K562 (cell line): ENCODE data around the gene LMX1B. TPM values are rescaled to one million over a fixed set of nuclear protein-coding genes. Genes with fewer than 3 reads are reported as not detected.
"Not testable (repeated sequence)": the region's sequence is repeated elsewhere in the genome, so short reads cannot be mapped to it uniquely, and the experiment has no call there.

Experiments
- ATAC-seq: fragments of 200-7000 bp; cut with Tn5 transposase; 3 replicates; pipeline ENCODE4 v1.9.1; 2020; ENCODE audit warnings: moderate library complexity
- BruUV-seq: library from RNA; stranded (reverse); fragments of 400-500 nt; replicated peaks from 2 replicates; lab custom pipeline; 2021; lab: Mats Ljungman, UMichigan
- CTCF ChIA-PET: fragments of 300-600 bp; formaldehyde crosslinking; extraction: SDS; loops from one replicate; lab custom pipeline; 2021; ENCODE audit warnings: low intra/inter-chr PET ratio; lab: Yijun Ruan, JAX
- POLR2A ChIA-PET: fragments of 300-600, 350-650 bp; sonication (Branson Sonifier 250); formaldehyde crosslinking; extraction: SDS; loops from one replicate; lab custom pipeline; 2021; ENCODE audit warnings: antibody characterized with exemption, inconsistent platforms; lab: Yijun Ruan, JAX
- DNase-seq, 4 experiments: peaks; one replicate each; pipeline versions ENCODE4 v3.0.0 to v3.0.0-alpha.2; 2011 to 2018; ENCODE audit warnings: low spot score in 3 of 4, mixed read lengths in 3 of 4; ENCODE audit errors: extremely low read depth in 1 of 4
- FAIRE-seq: peaks from 2 replicates; lab custom pipeline; 2011; peaks lifted over from hg19 to GRCh38; lab: Jason Lieb, UNC
- H2AFZ ChIP-seq: 2 replicates; pipeline ENCODE4 v1.6.0; 2011; ENCODE audit warnings: low read depth, low read length, control low read depth, inconsistent platforms
- H3K27ac ChIP-seq: fragments of 200-600 bp; 3 replicates; pipeline ENCODE4 v1.8.0; 2011; ENCODE audit warnings: low read depth, mild to moderate bottlenecking, control low read depth, inconsistent platforms, low read length, moderate library complexity, mixed read lengths; ENCODE audit errors: extremely low read depth
- H3K27me3 ChIP-seq, 2 experiments: fragments of 300-600 bp in 1 of 2; 2 replicates in 1 of 2; 3 replicates in 1 of 2; pipeline versions ENCODE4 v1.6.0 to v1.8.0; 2011; ENCODE audit warnings: inconsistent platforms in 2 of 2, low read length in 2 of 2, mild to moderate bottlenecking in 1 of 2, mixed read lengths in 1 of 2, moderate library complexity in 1 of 2; ENCODE audit not compliant: control insufficient read depth in 2 of 2, insufficient read depth in 2 of 2
- H3K36me3 ChIP-seq: fragments of 300-600 bp; 3 replicates; pipeline ENCODE4 v1.8.0; 2011; ENCODE audit warnings: mild to moderate bottlenecking, low read length, inconsistent platforms; ENCODE audit not compliant: control insufficient read depth, insufficient read depth
- H3K4me1 ChIP-seq, 2 experiments: fragments of 200-600 bp in 1 of 2; replicated peaks in 1 of 2; 2 replicates in 1 of 2; 3 replicates in 1 of 2; pipeline versions ENCODE4 v1.5.1 to v1.8.0; 2011; ENCODE audit warnings: inconsistent platforms in 2 of 2, low read length in 2 of 2, mild to moderate bottlenecking in 1 of 2, mixed read lengths in 1 of 2, moderate library complexity in 1 of 2; ENCODE audit not compliant: control insufficient read depth in 2 of 2, insufficient read depth in 2 of 2
- H3K4me2 ChIP-seq: 2 replicates; pipeline ENCODE4 v1.6.1; 2011; ENCODE audit warnings: low read length, control low read depth, inconsistent platforms, mixed read lengths; ENCODE audit not compliant: insufficient read depth
- H3K4me3 ChIP-seq: fragments of 200-600 bp; sonication (generic), shearing (Covaris generic); 2 replicates; pipeline ENCODE4 v1.5.1; 2016; ENCODE audit warnings: control low read depth, inconsistent platforms
- H3K79me2 ChIP-seq: fragments of 200-600 bp; 3 replicates; pipeline ENCODE4 v1.8.0; 2011; ENCODE audit warnings: low read length, inconsistent platforms; ENCODE audit not compliant: control insufficient read depth, insufficient read depth
- H3K9ac ChIP-seq, 2 experiments: 2 replicates each; pipeline versions ENCODE4 v1.6.0 to v1.6.1; 2011; ENCODE audit warnings: low read depth in 2 of 2, low read length in 2 of 2, control low read depth in 1 of 2, inconsistent platforms in 1 of 2, mild to moderate bottlenecking in 1 of 2, mixed read lengths in 1 of 2; ENCODE audit not compliant: insufficient read depth in 1 of 2
- H3K9me1 ChIP-seq: one replicate; pipeline ENCODE4 v1.6.0; 2011; ENCODE audit warnings: inconsistent platforms, mild to moderate bottlenecking, low read length, moderate library complexity; ENCODE audit not compliant: control insufficient read depth, insufficient read depth
- H3K9me3 ChIP-seq: replicated peaks from 2 replicates; pipeline ENCODE4 v1.5.1; 2011; ENCODE audit warnings: low read depth, low read length, inconsistent platforms; ENCODE audit not compliant: control insufficient read depth, insufficient read depth
- H4K20me1 ChIP-seq: replicated peaks from 2 replicates; pipeline ENCODE4 v1.6.1; 2011; ENCODE audit warnings: low read length, inconsistent platforms, mixed read lengths; ENCODE audit not compliant: control insufficient read depth, insufficient read depth
- BMI1 ChIP-seq: fragments of 150-350 bp; IDR thresholded peaks from 2 replicates; pipeline ENCODE4 v1.6.1; 2014; ENCODE audit warnings: low read length
- SETDB1 ChIP-seq: IDR thresholded peaks from one replicate; pipeline ENCODE4 v1.6.1; 2012; ENCODE audit warnings: low read length, control low read depth, inconsistent platforms
- SIX5 ChIP-seq, 2 experiments: IDR thresholded peaks; 2 replicates each; pipeline ENCODE4 v1.6.1; 2011; ENCODE audit warnings: low read length in 2 of 2, borderline replicate concordance in 1 of 2, low read depth in 1 of 2, mild to moderate bottlenecking in 1 of 2, moderate library complexity in 1 of 2; ENCODE audit not compliant: insufficient read depth in 1 of 2
- ZNF311 ChIP-seq: fragments of 250-450 bp; sonication (Bioruptor Pico); IDR thresholded peaks from 2 replicates; pipeline ENCODE4 v1.4.0; 2020; ENCODE audit warnings: mild to moderate bottlenecking, moderate library complexity
- WGBS: fragments of 100-300 bp; shearing (Covaris generic); methylation state at CpG from one replicate; pipeline ENCODE4 v1.1.6; 2016; ENCODE audit warnings: low coverage, mixed read lengths; ENCODE audit not compliant: insufficient coverage; ENCODE audit errors: missing lambda C conversion rate; 5-methylcytosine and 5-hydroxymethylcytosine counted together
- in situ Hi-C: fragments of 300-500 bp; cut with MboI; formaldehyde crosslinking; loops from 4 replicates; pipeline ENCODE4 v1.15.0; 2018; ENCODE audit warnings: inconsistent platforms, mixed read lengths
- intact Hi-C: fragments of 100-400 bp; cut with micrococcal nuclease; formaldehyde crosslinking; loops from 2 replicates; pipeline ENCODE4 v1.14.2; 2022
- polyA plus RNA-seq, 8 experiments: library from polyadenylated mRNA; depleted of rRNA in 4 of 8; stranded (reverse) in 5 of 8; unstranded in 3 of 8; fragments of >200 nt; fragmentation: Nextera tagmentation in 2 of 8; fragmentation: Illumina TruSeq in 1 of 8; extraction: Ambion mirVana in 2 of 8; extraction: Trizol in 1 of 8; gene quantifications; 2 replicates each; pipeline versions ENCODE4 v1.2.1 to v1.2.3, GENCODE V29; 2011 to 2014; ENCODE audit warnings: inconsistent platforms in 1 of 8, missing spikeins in 1 of 8
- total RNA-seq, 7 experiments: library from RNA; depleted of rRNA in 6 of 7; stranded (reverse); fragments of >200 nt in 6 of 7; fragmentation: Illumina TruSeq in 2 of 7; extraction: Trizol in 2 of 7; gene quantifications; 2 replicates each; pipeline versions ENCODE4 v1.2.1 to v1.2.3, GENCODE V29; 2011 to 2021; ENCODE audit warnings: low replicate concordance in 1 of 7
- TF ChIP-seq, protein P1 (sequence below): fragments of 450-650 bp; formaldehyde crosslinking; IDR thresholded peaks from 2 replicates; pipeline ENCODE4 v1.4.0; 2020; ENCODE audit warnings: mild to moderate bottlenecking, moderate library complexity
- TF ChIP-seq, protein P2 (sequence below), 2 experiments: fragments of 200-800 bp in 1 of 2; sonication (Bioruptor generic) in 1 of 2; sonication (generic) in 1 of 2; formaldehyde crosslinking in 1 of 2; IDR thresholded peaks in 1 of 2; conservative IDR thresholded peaks in 1 of 2; 2 replicates each; pipeline versions ENCODE4 v1.5.0 to v1.6.1; 2016 to 2020; ENCODE audit warnings: missing compliant biosample characterization in 1 of 2, missing genetic modification characterization in 1 of 2, missing genetic modification reagents in 1 of 2
- TF ChIP-seq, protein P3 (sequence below): IDR thresholded peaks from 2 replicates; pipeline ENCODE4 v1.6.1; 2016; ENCODE audit warnings: missing genetic modification characterization, missing compliant biosample characterization

The LMX1B gene
- total and polyA plus RNA-seq, 9 of the 15 experiments (the other 6 are each of a cell fraction or from before 2014, with no cell fraction given), result not detected

DNA sequence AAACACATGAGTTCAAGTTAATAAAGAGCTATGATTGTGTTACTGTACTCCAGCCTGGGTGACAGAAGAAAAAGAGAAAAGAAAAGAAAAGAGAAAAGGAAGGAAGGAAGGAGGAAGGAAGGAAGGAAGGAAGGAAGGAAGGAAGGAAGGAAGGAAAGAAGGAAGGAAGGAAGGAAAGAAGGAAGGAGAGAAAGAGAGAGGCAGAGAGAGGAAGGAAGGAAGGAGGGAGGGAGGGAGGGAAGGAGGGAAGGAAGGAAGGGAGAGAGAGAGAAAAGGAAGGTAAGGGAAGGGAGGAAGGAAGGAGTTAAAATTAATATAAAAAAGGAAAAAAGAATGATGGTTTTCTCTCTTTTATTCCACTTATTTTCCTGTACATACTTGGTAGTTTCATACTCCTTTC is 101.7 kb downstream of the LMX1B start:
- in situ Hi-C loops, result no loop called here
- Histone ChIP-seq H2AFZ (no peak overlapping the region), H3K79me2 (no peaks in the 10 kb centered on the region), H4K20me1 (no peaks in the 10 kb centered on the region), H3K9me1 (no peaks in the 10 kb centered on the region), H3K4me2 (no peak overlapping the region), H3K27me3 (peaks cover 14 to 21% of the 10 kb centered on the region in 2 experiments), H3K27ac (no peak overlapping the region), H3K9ac (no peak overlapping the region), H3K4me1 (peaks cover 0 to 4% of the 10 kb centered on the region in 2 experiments; a peak in 2 of 5 replicates), H3K4me3 (no peak overlapping the region), H3K36me3 (no peaks in the 10 kb centered on the region), H3K9me3 (no peaks in the 10 kb centered on the region)
- DNase-seq (no peak), FAIRE-seq (no peak), ATAC-seq (no peak)
- CTCF ChIA-PET, result no interaction called here
- TF ChIP-seq SIX5 (IDR thresholded peaks at IDR 0.05; ENCODE audit: borderline replicate concordance in 1 of 2, insufficient read depth in 1 of 2, low read depth in 1 of 2, low read length in 2 of 2) (no peak), SETDB1 (no peak), BMI1 (no peak), ZNF311 (no peak)
- TF ChIP-seq, protein P1, sequence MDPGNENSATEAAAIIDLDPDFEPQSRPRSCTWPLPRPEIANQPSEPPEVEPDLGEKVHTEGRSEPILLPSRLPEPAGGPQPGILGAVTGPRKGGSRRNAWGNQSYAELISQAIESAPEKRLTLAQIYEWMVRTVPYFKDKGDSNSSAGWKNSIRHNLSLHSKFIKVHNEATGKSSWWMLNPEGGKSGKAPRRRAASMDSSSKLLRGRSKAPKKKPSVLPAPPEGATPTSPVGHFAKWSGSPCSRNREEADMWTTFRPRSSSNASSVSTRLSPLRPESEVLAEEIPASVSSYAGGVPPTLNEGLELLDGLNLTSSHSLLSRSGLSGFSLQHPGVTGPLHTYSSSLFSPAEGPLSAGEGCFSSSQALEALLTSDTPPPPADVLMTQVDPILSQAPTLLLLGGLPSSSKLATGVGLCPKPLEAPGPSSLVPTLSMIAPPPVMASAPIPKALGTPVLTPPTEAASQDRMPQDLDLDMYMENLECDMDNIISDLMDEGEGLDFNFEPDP (CRISPR knock-in tag), result no peak
- TF ChIP-seq, protein P2, sequence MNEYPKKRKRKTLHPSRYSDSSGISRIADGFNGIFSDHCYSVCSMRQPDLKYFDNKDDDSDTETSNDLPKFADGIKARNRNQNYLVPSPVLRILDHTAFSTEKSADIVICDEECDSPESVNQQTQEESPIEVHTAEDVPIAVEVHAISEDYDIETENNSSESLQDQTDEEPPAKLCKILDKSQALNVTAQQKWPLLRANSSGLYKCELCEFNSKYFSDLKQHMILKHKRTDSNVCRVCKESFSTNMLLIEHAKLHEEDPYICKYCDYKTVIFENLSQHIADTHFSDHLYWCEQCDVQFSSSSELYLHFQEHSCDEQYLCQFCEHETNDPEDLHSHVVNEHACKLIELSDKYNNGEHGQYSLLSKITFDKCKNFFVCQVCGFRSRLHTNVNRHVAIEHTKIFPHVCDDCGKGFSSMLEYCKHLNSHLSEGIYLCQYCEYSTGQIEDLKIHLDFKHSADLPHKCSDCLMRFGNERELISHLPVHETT (CRISPR knock-in tag; conservative IDR thresholded peaks at IDR 0.05 in 1 of 2, IDR thresholded peaks at IDR 0.05 in 1 of 2), result no peak
- TF ChIP-seq, protein P3, sequence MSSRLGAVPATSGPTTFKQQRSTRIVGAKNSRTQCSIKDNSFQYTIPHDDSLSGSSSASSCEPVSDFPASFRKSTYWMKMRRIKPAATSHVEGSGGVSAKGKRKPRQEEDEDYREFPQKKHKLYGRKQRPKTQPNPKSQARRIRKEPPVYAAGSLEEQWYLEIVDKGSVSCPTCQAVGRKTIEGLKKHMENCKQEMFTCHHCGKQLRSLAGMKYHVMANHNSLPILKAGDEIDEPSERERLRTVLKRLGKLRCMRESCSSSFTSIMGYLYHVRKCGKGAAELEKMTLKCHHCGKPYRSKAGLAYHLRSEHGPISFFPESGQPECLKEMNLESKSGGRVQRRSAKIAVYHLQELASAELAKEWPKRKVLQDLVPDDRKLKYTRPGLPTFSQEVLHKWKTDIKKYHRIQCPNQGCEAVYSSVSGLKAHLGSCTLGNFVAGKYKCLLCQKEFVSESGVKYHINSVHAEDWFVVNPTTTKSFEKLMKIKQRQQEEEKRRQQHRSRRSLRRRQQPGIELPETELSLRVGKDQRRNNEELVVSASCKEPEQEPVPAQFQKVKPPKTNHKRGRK, result peak; percentile 69
- intact Hi-C loops, result no loop called here
- POLR2A ChIA-PET, result interaction anchor here (1.2 to 1.5 kb wide), 2 partner anchors 9 to 10 kb away, joined by 3 to 5 read pairs; no protein-coding TSS in a partner anchor
- BruUV-seq, result no TSS peak

DNA sequence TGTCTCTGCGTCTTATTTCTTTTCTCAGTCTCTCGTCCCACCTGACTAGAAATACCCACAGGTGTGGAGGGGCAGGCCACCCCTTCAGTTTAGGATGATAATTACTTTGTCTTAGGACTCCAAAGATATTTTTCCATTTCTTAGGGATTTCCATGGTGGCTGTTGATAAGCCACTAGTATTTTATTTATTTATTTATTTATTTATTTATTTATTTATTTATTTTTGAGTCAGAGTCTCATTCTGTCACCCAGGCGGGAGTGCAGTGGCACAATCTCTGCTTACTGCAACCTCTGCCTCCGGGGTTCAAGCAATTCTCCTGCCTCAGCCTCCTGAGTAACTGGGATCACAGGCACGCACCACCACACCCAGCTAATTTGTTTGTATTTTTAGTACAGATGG is 103.7 kb downstream of the LMX1B start:
- WGBS, result 3% methylated on average over 4 of the region's 5 CpGs

More for the DNA sequence above, 103.7 kb downstream of the LMX1B start:
- H2AFZ ChIP-seq, FAIRE-seq, H3K9ac ChIP-seq, H3K9me3 ChIP-seq, H3K4me2 ChIP-seq, H3K27ac ChIP-seq, BruUV-seq, in situ Hi-C loops, DNase-seq, H3K36me3 ChIP-seq, POLR2A ChIA-PET, H3K9me1 ChIP-seq, CTCF ChIA-PET, ATAC-seq, intact Hi-C loops, H3K79me2 ChIP-seq, H4K20me1 ChIP-seq, H3K4me3 ChIP-seq: not testable (repeated sequence)
- Histone ChIP-seq H3K27me3 (peaks cover 14 to 39% of the 10 kb centered on the region in 2 experiments), H3K4me1 (peaks cover 0 to 12% of the 10 kb centered on the region in 2 experiments; a peak in 2 of 5 replicates)
